HEK293T (cell line): Measurements from ENCODE around the gene PEAK3.

Source experiments
- NFRKB ChIP-seq: fragments of 450-650 bp; IDR thresholded peaks from 2 replicates; pipeline ENCODE4 v1.6.1; 2016; ENCODE audit warnings: mild to moderate bottlenecking, moderate library complexity
- SP1 ChIP-seq: fragments of 450-650 bp; IDR thresholded peaks from 2 replicates; pipeline ENCODE4 v1.6.1; 2017
- SUZ12 ChIP-seq: fragments of 450-650 bp; IDR thresholded peaks from 2 replicates; pipeline ENCODE4 v1.6.1; 2016; ENCODE audit warnings: mild to moderate bottlenecking

DNA sequence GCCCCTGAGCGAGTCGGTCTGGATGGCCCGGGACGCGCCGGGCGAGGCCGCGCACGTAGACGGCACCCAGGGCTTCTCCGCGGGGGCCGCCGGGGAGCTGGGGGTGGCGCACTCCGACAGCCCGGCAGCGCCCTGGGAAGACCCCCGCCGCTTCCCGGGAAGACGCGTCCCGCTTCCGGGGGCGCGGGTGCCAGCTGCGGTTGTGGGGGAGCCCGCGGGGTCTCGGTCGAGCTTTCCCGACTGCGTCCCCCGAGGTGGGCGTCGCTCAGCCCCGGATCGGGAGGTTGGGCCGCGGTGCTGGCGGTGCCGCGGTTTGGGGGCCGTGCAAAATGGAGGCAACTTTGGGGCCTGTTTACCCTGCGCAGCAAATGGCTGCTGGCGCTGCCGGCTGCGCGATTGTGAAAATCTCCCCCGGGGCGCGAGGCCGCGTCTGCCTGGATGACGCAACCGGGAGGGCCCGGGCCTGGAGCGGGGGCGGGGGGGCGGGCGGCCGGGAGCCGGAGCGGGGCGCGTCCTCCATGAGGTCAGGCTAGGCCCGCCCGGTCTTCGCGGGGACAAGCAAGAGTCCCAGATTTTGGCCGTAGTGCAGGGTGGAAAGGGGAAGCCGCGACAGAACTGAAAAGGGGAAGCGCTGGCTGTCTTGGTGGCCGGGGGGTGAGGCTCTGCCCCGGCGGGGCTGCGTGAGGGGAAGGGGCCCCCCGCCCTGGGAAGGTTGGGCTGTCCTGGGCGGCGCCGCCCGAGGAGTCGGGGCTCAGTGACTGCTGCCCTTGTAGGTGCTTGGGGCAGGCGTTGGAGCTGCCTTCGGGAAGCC lies 11.3 kb downstream of the PEAK3 start:
- no peak for TF ChIP-seq NFRKB
- no peak for TF ChIP-seq SP1
- TF ChIP-seq SUZ12, result no peak
